D721Med (cell line): ENCODE results near the gene RALGAPB.
"Not testable (repeated sequence)": the region's sequence is repeated elsewhere in the genome, so short reads cannot be mapped to it uniquely, and the experiment has no call there.

Experiments
- DNase-seq: peaks from one replicate; pipeline ENCODE4 v3.0.0; 2011; ENCODE audit warnings: low spot score; ENCODE audit not compliant: insufficient read length
- FAIRE-seq: peaks from 2 replicates; lab custom pipeline; 2011; peaks lifted over from hg19 to GRCh38; lab: Jason Lieb, UNC
- TF ChIP-seq, protein P1 (sequence below): IDR thresholded peaks from 2 replicates; pipeline ENCODE4 v1.5.1; 2012; ENCODE audit warnings: mild to moderate bottlenecking, control low read depth; ENCODE audit not compliant: insufficient read depth; ENCODE audit errors: missing control alignments

The RALGAPB gene

DNA sequence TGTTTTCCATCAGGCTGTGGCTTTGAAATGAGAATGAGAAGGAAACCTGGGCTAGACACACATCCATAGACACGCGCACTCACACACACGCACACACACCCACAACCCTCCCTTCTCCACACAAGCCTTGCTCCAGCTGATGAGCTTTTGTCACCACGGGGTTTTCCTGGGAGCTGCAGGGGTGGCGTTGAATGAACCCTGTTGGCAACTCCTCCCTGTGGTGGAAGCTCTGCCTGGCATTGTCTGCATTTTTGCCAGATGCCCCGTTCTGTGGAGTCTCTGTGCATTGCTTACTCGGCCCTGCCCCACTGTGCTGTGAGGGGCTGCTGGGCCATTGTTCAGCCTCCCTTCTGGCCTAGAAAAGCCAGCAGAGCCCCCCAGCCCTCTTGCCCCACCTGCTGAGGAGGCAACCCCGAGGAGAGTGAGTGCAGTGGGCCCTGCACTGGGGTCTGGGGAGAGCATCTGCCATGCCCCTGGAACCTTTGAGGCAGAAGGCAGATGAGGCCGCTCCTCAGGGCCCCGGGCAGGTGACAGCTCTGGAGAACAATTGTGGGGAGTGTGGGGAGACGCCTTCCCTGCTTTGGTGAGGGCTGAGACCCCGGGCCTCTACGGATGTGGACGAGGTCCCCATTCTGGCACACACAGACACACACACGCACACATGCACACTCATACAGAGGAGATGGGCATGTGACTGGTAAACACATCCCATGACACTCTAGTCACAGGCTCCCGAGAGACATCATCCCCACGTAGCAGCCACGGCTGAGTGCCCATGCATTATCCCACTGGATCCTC lies 118.2 kb downstream of the RALGAPB start:
- FAIRE-seq (no peak), DNase-seq (no peak)
- TF ChIP-seq, protein P1, sequence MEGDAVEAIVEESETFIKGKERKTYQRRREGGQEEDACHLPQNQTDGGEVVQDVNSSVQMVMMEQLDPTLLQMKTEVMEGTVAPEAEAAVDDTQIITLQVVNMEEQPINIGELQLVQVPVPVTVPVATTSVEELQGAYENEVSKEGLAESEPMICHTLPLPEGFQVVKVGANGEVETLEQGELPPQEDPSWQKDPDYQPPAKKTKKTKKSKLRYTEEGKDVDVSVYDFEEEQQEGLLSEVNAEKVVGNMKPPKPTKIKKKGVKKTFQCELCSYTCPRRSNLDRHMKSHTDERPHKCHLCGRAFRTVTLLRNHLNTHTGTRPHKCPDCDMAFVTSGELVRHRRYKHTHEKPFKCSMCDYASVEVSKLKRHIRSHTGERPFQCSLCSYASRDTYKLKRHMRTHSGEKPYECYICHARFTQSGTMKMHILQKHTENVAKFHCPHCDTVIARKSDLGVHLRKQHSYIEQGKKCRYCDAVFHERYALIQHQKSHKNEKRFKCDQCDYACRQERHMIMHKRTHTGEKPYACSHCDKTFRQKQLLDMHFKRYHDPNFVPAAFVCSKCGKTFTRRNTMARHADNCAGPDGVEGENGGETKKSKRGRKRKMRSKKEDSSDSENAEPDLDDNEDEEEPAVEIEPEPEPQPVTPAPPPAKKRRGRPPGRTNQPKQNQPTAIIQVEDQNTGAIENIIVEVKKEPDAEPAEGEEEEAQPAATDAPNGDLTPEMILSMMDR, result no peak

DNA sequence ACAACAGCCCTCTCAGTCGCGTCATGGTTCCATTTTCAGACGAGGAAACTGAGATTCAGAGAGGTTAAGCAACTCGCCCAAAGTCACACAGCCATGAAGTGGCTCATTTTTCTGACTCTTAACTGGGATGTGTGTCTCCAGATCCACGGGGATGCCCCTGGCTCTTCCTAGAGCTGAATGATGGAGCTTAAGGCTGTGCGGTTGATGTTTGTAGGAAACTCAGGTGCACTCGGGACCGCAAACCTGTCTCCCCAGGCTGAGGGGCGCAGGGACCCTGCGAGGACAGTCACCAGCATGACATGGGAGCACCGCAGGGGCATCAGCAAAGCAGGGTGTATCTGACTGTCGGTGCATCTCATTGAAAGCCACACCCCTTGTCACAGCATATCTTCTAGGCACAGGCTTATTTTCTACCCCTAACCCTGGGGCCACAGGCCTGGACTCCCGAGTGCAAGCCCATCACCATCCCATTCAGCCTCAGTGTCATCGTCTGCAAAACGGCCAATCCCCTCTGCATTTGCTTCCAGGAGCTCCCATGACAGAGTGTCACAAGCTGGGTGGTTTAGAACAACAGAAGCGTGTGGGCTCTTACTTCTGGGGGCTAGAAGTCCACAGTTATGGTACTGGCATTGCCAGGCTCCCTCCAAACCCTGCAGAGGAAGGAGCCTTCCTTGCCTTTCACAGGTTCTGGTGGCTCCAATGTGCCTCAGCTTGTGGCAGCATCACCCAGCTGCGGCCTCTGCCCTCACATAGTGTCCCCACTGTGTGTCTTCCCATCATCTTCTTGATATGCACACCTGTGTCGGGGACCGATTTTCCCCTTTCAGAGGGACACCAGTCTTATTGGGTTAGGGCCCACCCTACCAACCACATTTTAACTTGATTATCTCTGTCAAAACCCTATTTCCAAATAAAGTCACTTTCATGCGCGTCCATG lies 119.1 kb downstream of the RALGAPB start:
- FAIRE-seq (no peak), DNase-seq (no peak)
- TF ChIP-seq, protein P1, result no peak

DNA sequence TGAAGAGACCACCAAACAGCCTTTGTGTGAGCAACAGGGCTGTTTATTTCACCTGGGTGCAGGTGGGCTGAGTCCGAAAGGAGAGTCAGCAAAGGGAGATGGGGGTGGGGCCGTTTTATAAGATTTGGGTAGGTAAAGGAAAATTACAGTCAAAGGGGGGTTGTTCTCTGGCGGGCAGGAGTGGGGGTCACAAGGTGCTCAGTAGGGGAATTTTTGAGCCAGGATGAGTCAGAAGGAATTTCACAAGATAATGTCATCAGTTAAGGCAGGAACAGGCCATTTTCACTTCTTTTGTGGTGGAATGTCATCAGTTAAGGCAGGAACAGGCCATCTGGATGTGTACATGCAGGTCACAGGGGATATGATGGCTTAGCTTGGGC lies 119.8 kb downstream of the RALGAPB start:
- DNase-seq, FAIRE-seq: not testable (repeated sequence)

DNA sequence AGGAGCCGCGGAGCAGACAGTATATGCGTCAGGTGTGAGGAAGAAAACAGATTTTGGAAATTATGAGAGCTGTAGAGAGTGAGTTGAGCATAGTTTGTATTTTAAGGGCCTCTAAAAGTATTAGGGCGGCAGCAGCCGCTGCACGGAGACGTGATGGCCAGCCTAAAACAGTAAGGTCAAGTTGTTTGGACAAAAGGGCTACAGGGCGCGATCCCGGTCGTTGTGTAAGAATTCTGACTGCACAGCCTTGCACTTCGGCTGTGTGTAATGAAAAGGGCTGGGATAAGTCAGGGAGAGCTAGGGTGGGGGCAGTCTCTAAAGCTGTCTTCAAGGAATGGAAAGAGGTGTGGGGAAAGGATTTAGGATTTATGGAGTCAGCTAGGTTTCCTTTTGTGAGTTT lies 121.6 kb downstream of the RALGAPB start:
- DNase-seq, FAIRE-seq: not testable (repeated sequence)

- FAIRE-seq, DNase-seq: not testable (repeated sequence)
These were observed 123.2 kb downstream of the RALGAPB start for GRCh38 chr20:38595886-38596285.

DNA sequence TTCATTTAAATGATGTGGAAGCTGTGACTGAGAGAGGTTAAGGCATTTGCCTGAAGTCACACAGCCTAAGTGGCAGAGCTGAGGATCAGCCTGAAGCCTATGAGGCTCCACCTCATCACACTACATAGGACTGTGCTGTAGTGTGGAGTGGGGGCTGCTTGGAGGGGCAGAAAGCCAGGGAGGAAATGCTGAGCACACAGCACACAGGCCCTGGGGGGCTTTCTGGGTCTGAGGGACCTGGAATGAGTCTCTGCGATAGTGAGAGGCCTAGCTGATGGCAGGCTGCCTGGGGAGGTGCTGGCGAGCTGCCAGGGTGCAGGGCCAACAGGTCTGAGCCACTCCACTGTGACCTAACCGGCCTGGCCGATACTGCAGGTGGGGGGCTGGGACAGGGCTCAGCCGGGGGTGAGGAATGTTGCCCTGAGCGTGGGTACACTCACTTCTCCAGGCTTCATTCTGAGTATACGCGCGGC lies 126.8 kb downstream of the RALGAPB start:
- TF ChIP-seq, protein P1, result no peak
- FAIRE-seq (no peak), DNase-seq (no peak)

- no peak for DNase-seq
These were observed 127.4 kb downstream of the RALGAPB start for GRCh38 chr20:38600057-38600456.

More at GRCh38 chr20:38600057-38600456, 127.4 kb downstream of the RALGAPB start:
- TF ChIP-seq, protein P1, result no peak
- FAIRE-seq, result no peak
